Endothelial cell of umbilical vein (primary cell): ENCODE results near the gene NR4A3.

Experiments used
- EZH2 ChIP-seq: IDR thresholded peaks from 2 replicates; pipeline ENCODE4 v1.6.1; 2012; ENCODE audit warnings: borderline replicate concordance, low read depth, mild to moderate bottlenecking, moderate library complexity, low read length, inconsistent platforms; ENCODE audit not compliant: severe bottlenecking
- GATA2 ChIP-seq: IDR thresholded peaks from 2 replicates; pipeline ENCODE4 v1.7.0; 2011; ENCODE audit warnings: low read depth, mild to moderate bottlenecking, moderate library complexity, mixed read lengths, low read length; ENCODE audit not compliant: insufficient read length, insufficient read depth
- MYC ChIP-seq: IDR thresholded peaks from one replicate; pipeline ENCODE4 v1.6.1; 2011; ENCODE audit warnings: mild to moderate bottlenecking, low read depth, low read length
- POLR2A ChIP-seq: IDR thresholded peaks from 2 replicates; pipeline ENCODE4 v1.6.1; 2012; ENCODE audit warnings: low read depth, mild to moderate bottlenecking, control low read depth, low read length
- POLR2AphosphoS5 ChIP-seq: IDR thresholded peaks from 2 replicates; pipeline ENCODE4 v1.6.1; 2012; ENCODE audit warnings: low read depth, mild to moderate bottlenecking, control low read depth, low read length, moderate library complexity; ENCODE audit not compliant: insufficient read depth
- TF ChIP-seq, protein P1 (sequence below), 2 donors: IDR thresholded peaks; 1 replicate in 1 of 2; 2 replicates in 1 of 2; pipeline ENCODE4 v1.5.1; 2011; ENCODE audit warnings: low read length in 2 of 2, mild to moderate bottlenecking in 2 of 2, moderate library complexity in 2 of 2, control low read depth in 1 of 2, inconsistent platforms in 1 of 2, low read depth in 1 of 2; ENCODE audit not compliant: insufficient read depth in 1 of 2; ENCODE audit errors: extremely low read depth in 1 of 2
- TF ChIP-seq, protein P2 (sequence below): IDR thresholded peaks from 2 replicates; pipeline ENCODE4 v1.6.1; 2011; ENCODE audit not compliant: insufficient read depth, insufficient read length

GRCh38 chr9:99819856-99820684, 1.6 kb upstream of the NR4A3 start:
- TF ChIP-seq POLR2AphosphoS5 = peak; percentile 54
- TF ChIP-seq, protein P1, sequence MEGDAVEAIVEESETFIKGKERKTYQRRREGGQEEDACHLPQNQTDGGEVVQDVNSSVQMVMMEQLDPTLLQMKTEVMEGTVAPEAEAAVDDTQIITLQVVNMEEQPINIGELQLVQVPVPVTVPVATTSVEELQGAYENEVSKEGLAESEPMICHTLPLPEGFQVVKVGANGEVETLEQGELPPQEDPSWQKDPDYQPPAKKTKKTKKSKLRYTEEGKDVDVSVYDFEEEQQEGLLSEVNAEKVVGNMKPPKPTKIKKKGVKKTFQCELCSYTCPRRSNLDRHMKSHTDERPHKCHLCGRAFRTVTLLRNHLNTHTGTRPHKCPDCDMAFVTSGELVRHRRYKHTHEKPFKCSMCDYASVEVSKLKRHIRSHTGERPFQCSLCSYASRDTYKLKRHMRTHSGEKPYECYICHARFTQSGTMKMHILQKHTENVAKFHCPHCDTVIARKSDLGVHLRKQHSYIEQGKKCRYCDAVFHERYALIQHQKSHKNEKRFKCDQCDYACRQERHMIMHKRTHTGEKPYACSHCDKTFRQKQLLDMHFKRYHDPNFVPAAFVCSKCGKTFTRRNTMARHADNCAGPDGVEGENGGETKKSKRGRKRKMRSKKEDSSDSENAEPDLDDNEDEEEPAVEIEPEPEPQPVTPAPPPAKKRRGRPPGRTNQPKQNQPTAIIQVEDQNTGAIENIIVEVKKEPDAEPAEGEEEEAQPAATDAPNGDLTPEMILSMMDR (IDR thresholded peaks at IDR 0.05; ENCODE audit: extremely low read depth in 1 of 2, insufficient read depth in 1 of 2, low read depth in 1 of 2, low read length in 2 of 2) = peak; percentile 4 to 9
- no peak for TF ChIP-seq MYC
- TF ChIP-seq EZH2 = no peak
- TF ChIP-seq, protein P2, sequence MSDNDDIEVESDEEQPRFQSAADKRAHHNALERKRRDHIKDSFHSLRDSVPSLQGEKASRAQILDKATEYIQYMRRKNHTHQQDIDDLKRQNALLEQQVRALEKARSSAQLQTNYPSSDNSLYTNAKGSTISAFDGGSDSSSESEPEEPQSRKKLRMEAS = no peak
- no peak for TF ChIP-seq GATA2
- no peak for TF ChIP-seq POLR2A
